Keratinocyte (primary cell): Measurements from ENCODE around the gene HEG1. TPM values are rescaled to one million over a fixed set of nuclear protein-coding genes. Genes with fewer than 3 reads are reported as not detected.

ENCODE experiments used
- DNase-seq: peaks from one replicate; pipeline ENCODE4 v3.0.0-alpha.2; 2011; ENCODE audit warnings: low read depth, missing footprints, low spot score
- FAIRE-seq: peaks from 2 replicates; lab custom pipeline; 2011; peaks lifted over from hg19 to GRCh38; lab: Jason Lieb, UNC
- H2AFZ ChIP-seq: 2 replicates; pipeline ENCODE4 v1.6.0; 2012; ENCODE audit warnings: low read length, control low read depth, inconsistent platforms; ENCODE audit not compliant: control insufficient read depth
- H3K27ac ChIP-seq: 2 replicates; pipeline ENCODE4 v1.5.1; 2011; ENCODE audit warnings: low read length; ENCODE audit not compliant: control insufficient read depth, insufficient read depth
- H3K27me3 ChIP-seq: 3 replicates; pipeline ENCODE4 v1.6.0; 2011; ENCODE audit warnings: low read length; ENCODE audit not compliant: control insufficient read depth, insufficient read depth; ENCODE audit errors: extremely low read depth
- H3K36me3 ChIP-seq, 2 experiments: 2 replicates in 1 of 2; 3 replicates in 1 of 2; pipeline ENCODE4 v1.5.1; 2011; ENCODE audit warnings: low read length in 2 of 2, mild to moderate bottlenecking in 1 of 2; ENCODE audit not compliant: control insufficient read depth in 2 of 2, insufficient read depth in 2 of 2; ENCODE audit errors: extremely low read depth in 1 of 2
- H3K4me1 ChIP-seq: 3 replicates; pipeline ENCODE4 v1.5.1; 2011; ENCODE audit warnings: low read length; ENCODE audit not compliant: control insufficient read depth, insufficient read depth; ENCODE audit errors: extremely low read depth
- H3K4me2 ChIP-seq: 3 replicates; pipeline ENCODE4 v1.6.0; 2011; ENCODE audit warnings: low read depth, low read length; ENCODE audit not compliant: control insufficient read depth, insufficient read depth; ENCODE audit errors: extremely low read depth
- H3K4me3 ChIP-seq, 3 experiments: fragments of 200-600 bp in 1 of 3; sonication (generic) in 1 of 3; 2 replicates in 2 of 3; 3 replicates in 1 of 3; pipeline ENCODE4 v1.5.1; 2011 to 2016; ENCODE audit warnings: low read length in 3 of 3, mild to moderate bottlenecking in 3 of 3, control low read depth in 2 of 3, inconsistent platforms in 1 of 3, low read depth in 1 of 3, mixed read lengths in 1 of 3, mixed run types in 1 of 3, moderate library complexity in 1 of 3; ENCODE audit not compliant: control insufficient read depth in 2 of 3, insufficient read depth in 2 of 3; ENCODE audit errors: extremely low read depth in 1 of 3
- H3K79me2 ChIP-seq: 2 replicates; pipeline ENCODE4 v1.6.0; 2012; ENCODE audit warnings: low read length; ENCODE audit not compliant: control insufficient read depth, insufficient read depth
- H3K9ac ChIP-seq: 3 replicates; pipeline ENCODE4 v1.6.0; 2011; ENCODE audit warnings: low read length; ENCODE audit not compliant: control insufficient read depth, insufficient read depth; ENCODE audit errors: extremely low read depth
- H3K9me1 ChIP-seq: 3 replicates; pipeline ENCODE4 v1.6.0; 2011; ENCODE audit warnings: low read length; ENCODE audit not compliant: control insufficient read depth, insufficient read depth; ENCODE audit errors: extremely low read depth
- H3K9me3 ChIP-seq: 2 replicates; pipeline ENCODE4 v1.5.1; 2012; ENCODE audit warnings: low read depth, low read length; ENCODE audit not compliant: control insufficient read depth
- H4K20me1 ChIP-seq: 3 replicates; pipeline ENCODE4 v1.6.0; 2011; ENCODE audit warnings: low read length; ENCODE audit not compliant: control insufficient read depth, insufficient read depth; ENCODE audit errors: extremely low read depth
- CTCF ChIP-seq, 3 experiments: IDR thresholded peaks in 1 of 3; conservative IDR thresholded peaks in 1 of 3; optimal IDR thresholded peaks in 1 of 3; 2 replicates in 2 of 3; 3 replicates in 1 of 3; pipeline versions ENCODE3 to v1.5.1; 2011; ENCODE audit warnings: low read length in 3 of 3, mild to moderate bottlenecking in 3 of 3, moderate library complexity in 2 of 3, control low read depth in 1 of 3, inconsistent platforms in 1 of 3; ENCODE audit not compliant: insufficient read depth in 2 of 3; ENCODE audit errors: extremely low read depth in 1 of 3
- EZH2 ChIP-seq: IDR thresholded peaks from one replicate; pipeline ENCODE4 v1.6.1; 2012; ENCODE audit warnings: inconsistent platforms, mild to moderate bottlenecking, low read length, moderate library complexity
- dilution Hi-C: fragments of 300-500 bp; cut with MboI; formaldehyde crosslinking; loops from one replicate; pipeline ENCODE4 v1.7.0; 2020; ENCODE audit warnings: low sequenced_read_pairs; ENCODE audit not compliant: extremely low pct_ligation_motif_present
- polyA plus RNA-seq, 5 experiments: library from polyadenylated mRNA; depleted of rRNA in 3 of 5; stranded (reverse) in 3 of 5; stranded (forward) in 1 of 5; unstranded in 1 of 5; fragments of >200 nt; gene quantifications; 1 replicate in 1 of 5; 2 replicates in 3 of 5; 3 replicates in 1 of 5; pipeline versions ENCODE4 v1.2.1 to v1.2.3, GENCODE V29; 2011 to 2012; ENCODE audit warnings: missing spikeins in 2 of 5, low read depth in 1 of 5, low replicate concordance in 1 of 5

Gene HEG1
- polyA plus RNA-seq, 1 donor (not counting 4 experiments of a cell fraction or from before 2014, with no cell fraction given): 12.7 TPM

DNA sequence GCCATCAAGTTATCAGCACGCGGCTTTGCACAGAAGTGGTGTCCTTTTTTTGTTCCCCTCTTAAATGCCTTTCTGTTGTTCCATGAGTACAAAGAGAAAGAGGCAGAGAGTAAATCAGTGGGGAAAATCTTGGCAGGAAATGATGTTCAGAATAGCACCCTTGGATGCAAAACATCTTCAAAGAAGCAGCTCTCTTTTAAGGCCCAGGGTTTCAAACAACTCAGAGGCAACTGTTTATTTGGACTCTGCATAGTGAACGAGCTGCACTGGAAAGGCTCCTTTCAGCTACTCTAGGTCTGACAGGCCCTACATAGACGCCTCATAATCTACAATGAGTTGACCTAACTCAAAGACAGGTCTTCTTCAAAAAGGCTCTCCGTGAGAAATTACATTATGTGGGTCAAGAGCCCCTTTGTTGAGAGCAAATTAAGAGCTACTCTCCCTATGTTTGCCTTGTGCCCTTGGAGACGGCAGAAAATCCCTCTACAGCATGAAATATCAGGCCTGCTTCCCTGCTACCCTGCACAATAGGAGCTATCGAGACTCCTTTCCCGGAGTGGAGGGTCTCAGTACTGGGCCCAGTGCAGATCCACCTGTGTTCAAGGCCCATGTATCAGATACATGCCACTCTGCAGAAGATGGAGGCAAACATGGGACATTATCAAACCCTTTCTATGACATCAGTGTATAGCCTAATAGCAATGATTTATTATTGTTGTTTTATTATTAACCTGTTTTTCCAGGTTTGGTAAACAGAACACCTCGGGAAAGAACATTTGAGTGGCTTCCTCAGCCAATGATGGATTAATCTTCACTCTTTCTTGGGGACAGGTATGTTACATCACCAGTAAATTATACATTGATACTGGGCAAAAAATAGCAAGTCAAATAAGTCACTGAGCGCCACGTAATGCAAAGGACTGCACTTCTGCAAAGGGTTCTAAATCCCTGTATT, 53.1 kb downstream of the HEG1 start:
- H3K4me2 ChIP-seq: no peak overlapping the region
- H2AFZ ChIP-seq: no peak overlapping the region
- no peak overlapping the region for H3K9ac ChIP-seq
- H3K9me3 ChIP-seq: no peaks in the 10 kb centered on the region
- FAIRE-seq (no peak), DNase-seq (no peak)
- H3K4me1 ChIP-seq: no peaks in the 10 kb centered on the region
- H4K20me1 ChIP-seq: no peaks in the 10 kb centered on the region
- TF ChIP-seq CTCF (optimal IDR thresholded peaks at IDR 0.05 in 1 of 3, IDR thresholded peaks at IDR 0.05 in 1 of 3, conservative IDR thresholded peaks at IDR 0.05 in 1 of 3; ENCODE audit: extremely low read depth in 1 of 3, insufficient read depth in 2 of 3, low read length in 3 of 3) (no peak), EZH2 (no peak)
- H3K27me3 ChIP-seq: no peaks in the 10 kb centered on the region
- peaks cover 20 to 21% of the 10 kb centered on the region in 2 experiments for H3K36me3 ChIP-seq
- H3K27ac ChIP-seq: no peak overlapping the region
- no peaks in the 10 kb centered on the region for H3K9me1 ChIP-seq
- dilution Hi-C loops: no loop called here
- H3K79me2 ChIP-seq: no peaks in the 10 kb centered on the region
- H3K4me3 ChIP-seq: no peak overlapping the region

DNA sequence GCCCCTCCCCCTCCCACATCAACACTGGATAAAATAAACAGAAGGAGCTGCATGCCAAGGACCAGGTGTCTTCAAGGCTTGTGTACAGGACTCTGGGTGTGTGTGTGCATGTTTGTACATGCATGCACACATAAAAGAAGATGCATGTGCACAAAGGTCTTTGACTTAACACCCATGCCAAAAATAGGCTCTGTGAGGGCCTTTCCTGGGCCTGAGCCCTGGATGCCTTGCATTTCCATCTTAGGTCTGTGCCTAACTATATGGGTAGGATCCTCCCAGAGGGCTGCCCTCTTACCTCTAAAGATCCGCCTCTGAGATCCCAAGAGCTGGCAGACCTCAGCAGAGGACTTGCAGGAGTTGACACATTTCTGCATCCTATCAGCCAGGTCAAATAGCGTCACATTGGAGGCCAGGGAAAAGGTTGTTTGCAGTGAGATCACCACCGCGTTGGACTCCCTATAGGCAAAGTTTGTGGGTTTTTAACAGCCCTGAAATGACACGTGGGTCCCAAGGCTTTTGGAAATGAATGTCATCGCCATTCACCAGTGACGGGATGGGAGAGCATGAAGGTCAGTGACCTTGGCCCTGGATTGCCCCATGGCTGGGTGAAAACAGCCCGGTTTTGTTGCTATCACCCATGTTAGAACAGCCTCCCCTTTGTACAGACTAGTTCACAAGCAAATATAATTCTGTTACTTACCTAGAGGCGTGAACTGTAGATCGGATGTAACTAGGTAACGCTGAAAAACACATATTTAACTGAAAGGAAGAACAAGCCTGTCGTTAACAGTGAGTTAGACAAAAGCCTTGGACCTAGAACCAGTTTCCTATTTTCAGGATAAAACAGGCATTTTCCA, 54.0 kb downstream of the HEG1 start:
- Histone ChIP-seq H3K4me1 (no peaks in the 10 kb centered on the region), H3K79me2 (no peaks in the 10 kb centered on the region), H3K9ac (no peak overlapping the region), H4K20me1 (no peaks in the 10 kb centered on the region), H3K4me3 (no peak overlapping the region), H3K36me3 (peaks cover 24% of the 10 kb centered on the region in 2 experiments), H3K9me1 (no peaks in the 10 kb centered on the region), H2AFZ (no peak overlapping the region), H3K27ac (no peak overlapping the region), H3K27me3 (no peaks in the 10 kb centered on the region), H3K4me2 (no peak overlapping the region), H3K9me3 (no peaks in the 10 kb centered on the region)
- DNase-seq (no peak), FAIRE-seq (no peak)
- dilution Hi-C loops: no loop called here
- TF ChIP-seq CTCF (optimal IDR thresholded peaks at IDR 0.05 in 1 of 3, IDR thresholded peaks at IDR 0.05 in 1 of 3, conservative IDR thresholded peaks at IDR 0.05 in 1 of 3; ENCODE audit: extremely low read depth in 1 of 3, insufficient read depth in 2 of 3, low read length in 3 of 3) (no peak), EZH2 (no peak)
